ENCODE data around the gene KCNC3.

Gene KCNC3

DNA sequence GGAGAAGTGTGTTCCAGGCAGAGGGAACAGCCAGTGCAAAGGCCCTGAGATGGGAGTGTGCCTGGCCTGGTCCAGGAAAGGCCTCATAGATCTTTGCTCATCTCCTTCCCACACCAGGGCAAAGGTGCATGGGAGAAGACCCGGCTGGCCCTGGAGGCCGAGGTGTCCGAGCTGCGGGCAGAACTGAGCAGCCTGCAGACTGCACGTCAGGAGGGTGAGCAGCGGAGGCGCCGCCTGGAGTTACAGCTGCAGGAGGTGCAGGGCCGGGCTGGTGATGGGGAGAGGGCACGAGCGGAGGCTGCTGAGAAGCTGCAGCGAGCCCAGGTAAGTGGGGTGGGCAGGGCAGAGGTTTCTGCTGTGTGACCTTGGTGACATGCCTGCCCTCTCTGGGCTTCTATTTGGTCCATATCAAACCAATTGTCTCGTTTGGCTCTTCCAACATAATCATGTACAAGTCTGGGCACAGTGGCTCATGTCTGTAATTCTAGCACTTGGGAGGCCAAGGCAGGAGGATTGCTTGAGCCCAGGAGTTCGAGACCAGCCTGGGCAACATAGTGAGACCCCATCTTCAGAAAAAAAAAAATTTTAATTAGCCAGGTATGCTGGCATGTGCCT is 51.1 kb downstream of the KCNC3 start:
- in situ Hi-C loops (cut with HindIII; ENCODE audit: low sequenced_read_pairs) = no loop called here
- no peak for DNase-seq (ENCODE audit: low read depth)
- H3K4me3 ChIP-seq (ENCODE audit: low read depth, low read length) = no peak overlapping the region
- TF ChIP-seq, protein P1, sequence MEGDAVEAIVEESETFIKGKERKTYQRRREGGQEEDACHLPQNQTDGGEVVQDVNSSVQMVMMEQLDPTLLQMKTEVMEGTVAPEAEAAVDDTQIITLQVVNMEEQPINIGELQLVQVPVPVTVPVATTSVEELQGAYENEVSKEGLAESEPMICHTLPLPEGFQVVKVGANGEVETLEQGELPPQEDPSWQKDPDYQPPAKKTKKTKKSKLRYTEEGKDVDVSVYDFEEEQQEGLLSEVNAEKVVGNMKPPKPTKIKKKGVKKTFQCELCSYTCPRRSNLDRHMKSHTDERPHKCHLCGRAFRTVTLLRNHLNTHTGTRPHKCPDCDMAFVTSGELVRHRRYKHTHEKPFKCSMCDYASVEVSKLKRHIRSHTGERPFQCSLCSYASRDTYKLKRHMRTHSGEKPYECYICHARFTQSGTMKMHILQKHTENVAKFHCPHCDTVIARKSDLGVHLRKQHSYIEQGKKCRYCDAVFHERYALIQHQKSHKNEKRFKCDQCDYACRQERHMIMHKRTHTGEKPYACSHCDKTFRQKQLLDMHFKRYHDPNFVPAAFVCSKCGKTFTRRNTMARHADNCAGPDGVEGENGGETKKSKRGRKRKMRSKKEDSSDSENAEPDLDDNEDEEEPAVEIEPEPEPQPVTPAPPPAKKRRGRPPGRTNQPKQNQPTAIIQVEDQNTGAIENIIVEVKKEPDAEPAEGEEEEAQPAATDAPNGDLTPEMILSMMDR (IDR thresholded peaks at IDR 0.05; ENCODE audit: low read depth, low read length, missing control alignments) = no peak

DNA sequence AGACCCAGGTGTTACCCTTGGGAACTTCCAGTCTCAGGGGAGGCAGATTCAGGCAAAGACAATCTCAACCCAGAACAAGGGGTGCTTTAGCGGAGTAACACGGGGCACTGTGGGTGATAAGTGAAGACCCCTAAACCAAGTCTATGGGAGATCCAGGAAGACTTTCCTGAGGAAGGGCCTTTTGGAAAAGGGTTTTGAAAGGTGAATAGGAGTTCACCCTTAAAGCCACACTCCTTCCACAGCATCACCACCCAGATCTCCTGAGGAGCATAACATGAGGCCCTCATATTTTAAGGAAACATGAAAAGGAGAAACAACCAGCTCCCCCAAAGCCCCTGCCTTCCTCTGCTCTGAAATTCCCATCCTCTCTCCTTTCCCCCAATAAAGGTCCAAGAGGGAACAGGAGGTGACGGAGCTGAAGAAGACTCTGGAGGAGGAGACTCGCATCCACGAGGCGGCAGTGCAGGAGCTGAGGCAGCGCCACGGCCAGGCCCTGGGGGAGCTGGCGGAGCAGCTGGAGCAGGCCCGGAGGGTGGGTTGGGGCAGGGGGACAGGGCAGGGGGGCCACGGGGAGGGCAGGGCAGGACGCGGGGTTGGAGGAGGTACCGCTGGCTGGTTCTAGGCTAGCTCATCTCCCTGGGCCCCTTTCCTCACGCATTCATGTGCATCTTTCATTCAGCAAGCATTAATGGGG is 52.7 kb downstream of the KCNC3 start:
- TF ChIP-seq, protein P1 (IDR thresholded peaks at IDR 0.05; ENCODE audit: low read depth, low read length, missing control alignments) = no peak
- H3K4me3 ChIP-seq (ENCODE audit: low read depth, low read length) = no peak overlapping the region
- DNase-seq (ENCODE audit: low read depth) = no peak
- in situ Hi-C loops (cut with HindIII; ENCODE audit: low sequenced_read_pairs) = no loop called here

DNA sequence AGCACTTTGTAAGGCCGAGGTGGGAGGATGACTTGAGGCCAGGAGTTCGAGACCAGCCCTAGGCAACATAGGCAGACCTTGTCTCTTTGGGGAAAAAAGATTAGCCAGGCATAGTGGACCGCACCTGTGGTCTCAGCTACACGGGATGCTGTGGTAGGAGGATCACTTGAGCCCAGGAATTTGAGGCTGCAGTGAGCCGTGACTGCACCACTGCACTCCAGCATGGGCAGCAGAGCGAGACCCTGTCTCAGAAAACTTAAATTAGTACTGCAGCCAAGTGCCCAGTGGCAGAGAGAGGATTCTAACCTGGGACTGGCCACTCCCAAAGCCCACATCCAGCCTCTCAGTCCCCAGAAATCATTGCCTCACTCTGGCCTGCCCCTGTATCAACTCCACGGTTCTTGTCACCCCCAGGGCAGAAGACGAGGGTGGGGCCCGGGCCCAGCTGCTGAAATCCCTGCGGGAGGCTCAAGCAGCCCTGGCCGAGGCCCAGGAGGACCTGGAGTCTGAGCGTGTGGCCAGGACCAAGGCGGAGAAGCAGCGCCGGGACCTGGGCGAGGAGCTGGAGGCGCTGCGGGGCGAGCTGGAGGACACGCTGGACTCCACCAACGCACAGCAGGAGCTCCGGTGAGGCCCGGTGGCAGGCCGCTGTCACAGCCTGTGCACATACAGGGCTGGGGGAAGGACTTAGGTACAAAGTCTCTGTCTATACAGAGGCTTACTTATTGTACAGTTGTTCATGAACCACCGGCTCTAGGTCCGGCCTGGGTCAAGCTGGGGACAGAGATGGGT is 53.4 kb downstream of the KCNC3 start:
- no peak overlapping the region for H3K4me3 ChIP-seq (ENCODE audit: low read depth, low read length)
- in situ Hi-C loops (cut with HindIII; ENCODE audit: low sequenced_read_pairs) = no loop called here
- no peak for DNase-seq (ENCODE audit: low read depth)
- TF ChIP-seq, protein P1 (IDR thresholded peaks at IDR 0.05; ENCODE audit: low read depth, low read length, missing control alignments) = no peak

DNA sequence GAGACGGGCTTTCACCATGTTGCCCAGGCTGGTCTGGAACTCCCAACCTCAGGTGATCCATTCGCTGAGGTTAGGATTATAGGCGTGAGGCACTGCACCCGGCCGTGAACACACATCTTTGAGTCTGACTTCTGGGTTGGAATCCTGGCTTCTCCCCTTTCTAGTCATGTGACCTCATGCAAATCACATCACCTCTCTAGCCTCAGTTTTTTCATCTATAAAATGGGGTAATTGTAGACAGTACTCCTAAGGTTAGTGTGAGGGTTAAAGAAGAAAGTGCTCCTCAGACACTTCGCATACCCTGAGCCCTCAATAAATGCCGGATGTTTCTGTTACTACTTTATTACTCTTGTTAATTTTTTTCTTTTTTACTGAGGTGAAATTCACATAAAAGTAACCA is 55.4 kb downstream of the KCNC3 start:
- no peak for DNase-seq (ENCODE audit: low read depth)
- in situ Hi-C loops (cut with HindIII; ENCODE audit: low sequenced_read_pairs) = no loop called here
- TF ChIP-seq, protein P1 (IDR thresholded peaks at IDR 0.05; ENCODE audit: low read depth, low read length, missing control alignments) = no peak
- H3K4me3 ChIP-seq (ENCODE audit: low read depth, low read length) = no peak overlapping the region

DNA sequence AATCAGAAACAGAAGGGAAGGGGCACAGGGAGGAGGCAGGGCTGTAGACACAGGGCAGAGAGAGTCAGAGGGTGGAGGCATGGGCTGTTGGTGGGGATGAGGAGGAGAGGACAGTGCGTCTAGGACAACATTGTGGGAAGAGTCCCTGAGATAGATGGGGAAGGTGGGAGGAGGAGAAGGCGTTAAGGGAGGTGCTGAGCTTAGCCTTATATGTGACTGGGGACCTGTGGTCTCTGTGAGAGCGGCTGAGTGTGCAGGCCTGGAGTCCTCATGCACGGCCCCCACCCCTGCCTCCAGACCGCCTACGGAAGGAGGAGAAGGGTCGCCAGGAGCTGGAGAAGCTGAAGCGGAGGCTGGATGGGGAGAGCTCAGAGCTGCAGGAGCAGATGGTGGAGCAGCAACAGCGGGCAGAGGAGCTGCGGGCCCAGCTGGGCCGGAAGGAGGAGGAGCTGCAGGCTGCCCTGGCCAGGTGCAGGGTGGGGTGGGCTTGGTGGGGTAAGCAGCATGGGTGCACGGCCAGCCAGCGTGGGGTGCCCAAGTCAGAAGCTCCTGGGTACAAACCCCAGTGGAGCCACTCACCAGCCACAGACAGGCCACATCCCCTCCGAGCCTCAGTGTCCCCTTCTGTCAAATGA is 56.8 kb downstream of the KCNC3 start:
- TF ChIP-seq, protein P1 (IDR thresholded peaks at IDR 0.05; ENCODE audit: low read depth, low read length, missing control alignments) = no peak
- no peak for DNase-seq (ENCODE audit: low read depth)
- H3K4me3 ChIP-seq (ENCODE audit: low read depth, low read length) = no peak overlapping the region
- in situ Hi-C loops (cut with HindIII; ENCODE audit: low sequenced_read_pairs) = no loop called here

DNA sequence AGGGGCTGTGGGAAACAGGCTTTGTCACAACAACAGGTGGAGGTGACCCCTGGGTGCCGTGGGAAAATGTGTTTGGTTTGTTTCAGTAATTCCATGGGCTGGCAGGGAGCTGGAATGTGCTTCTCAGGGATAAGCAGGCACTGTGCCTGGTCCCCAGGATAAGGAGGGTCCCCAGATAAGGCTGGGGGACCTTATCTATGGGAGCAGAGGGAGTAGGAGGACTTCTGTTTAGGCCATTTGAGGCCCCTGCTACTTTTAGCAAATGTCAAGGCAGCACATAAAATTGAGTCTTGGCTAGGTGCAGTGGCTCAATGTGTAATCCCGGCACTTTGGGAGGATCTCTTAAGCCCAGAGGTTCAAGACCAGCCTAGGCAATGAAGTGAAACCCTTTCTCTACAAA is 59.5 kb downstream of the KCNC3 start:
- DNase-seq (ENCODE audit: low read depth) = no peak
- in situ Hi-C loops (cut with HindIII; ENCODE audit: low sequenced_read_pairs) = no loop called here
- H3K4me3 ChIP-seq (ENCODE audit: low read depth, low read length) = no peak overlapping the region
- TF ChIP-seq, protein P1 (IDR thresholded peaks at IDR 0.05; ENCODE audit: low read depth, low read length, missing control alignments) = no peak

Data from astrocyte of the cerebellum (primary cell).